ENCODE results near the gene CHSY1. TPM values are rescaled to one million over a fixed set of nuclear protein-coding genes. Genes with fewer than 3 reads are reported as not detected.

Gene CHSY1
- total and polyA plus RNA-seq, 2 of the 4 experiments (the other 2 are of a cell fraction): 40.9 to 53.2 TPM

DNA sequence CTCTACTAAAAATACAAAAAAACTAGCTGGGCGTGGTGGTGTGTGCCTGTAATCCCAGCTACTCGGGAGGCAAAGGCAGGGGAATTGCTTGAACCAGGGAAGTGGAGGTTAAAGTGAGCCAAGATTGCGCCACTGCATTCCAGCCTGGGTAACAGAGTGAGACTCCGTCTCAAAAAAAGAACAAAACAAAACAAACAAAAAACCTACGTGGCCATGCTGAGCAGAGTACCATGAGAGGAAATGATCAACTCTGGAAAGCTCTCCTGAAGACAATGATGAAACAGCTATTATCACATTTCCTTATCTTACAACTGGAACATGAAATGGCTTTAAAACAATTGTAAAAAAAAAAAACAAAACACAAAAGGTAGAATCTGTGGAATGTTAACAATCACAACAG lies 75.2 kb downstream of the CHSY1 start:
- H3K14ac ChIP-seq (replicated peaks; ENCODE audit: low read depth, low read length): 0 out of 2 replicates have a peak overlapping the region, but pooled peaks have one; percentile 40
- peak overlapping the region; percentile 74; the same call in 1 of the 2 replicates for H3K27ac ChIP-seq (ENCODE audit: insufficient read depth, low read length)
- H3K4me2 ChIP-seq (ENCODE audit: low read depth, low read length): no peak overlapping the region; the same call in 1 of the 2 replicates
- H2AK5ac ChIP-seq (ENCODE audit: low read depth, low read length): peak overlapping the region; percentile 73; the same call in 1 of the 2 replicates
- no peak overlapping the region for H2AFZ ChIP-seq (replicated peaks; ENCODE audit: low read length, poor library complexity)
- peak overlapping the region; percentile 58 for H4K5ac ChIP-seq (ENCODE audit: low read depth, low read length)
- peaks cover 37% of the 10 kb centered on the region for H3K9me1 ChIP-seq (ENCODE audit: insufficient read depth, low read length)
- peak overlapping the region; percentile 30; the same call in 1 of the 2 replicates for H3K18ac ChIP-seq (ENCODE audit: low read depth, low read length)
- no peak overlapping the region for H2BK120ac ChIP-seq (ENCODE audit: low read depth, low read length)
- H2BK15ac ChIP-seq (ENCODE audit: low read depth, low read length): no peak overlapping the region
- in situ Hi-C loops (cut with MboI; ENCODE audit: low sequenced_read_pairs): no loop called here
- no peaks in the 10 kb centered on the region for H3K27me3 ChIP-seq (ENCODE audit: control insufficient read depth, insufficient read depth, low read length)
- H3K56ac ChIP-seq (ENCODE audit: extremely low read depth, insufficient read depth, low read length): no peak overlapping the region
- DNase-seq (peak; percentile 75), ATAC-seq (ENCODE audit: low read depth) (peak; percentile 33; the same call in 1 of the 2 replicates)
- peak overlapping the region; percentile 27; the same call in 1 of the 2 replicates for H3K4ac ChIP-seq (ENCODE audit: low read depth, low read length)
- H4K91ac ChIP-seq (ENCODE audit: insufficient read depth, low read depth, low read length): no peak overlapping the region
- dilution Hi-C loops (cut with HindIII; ENCODE audit: low sequenced_read_pairs, unreplicated experiment): no loop called here
- WGBS, 2 experiments (ENCODE audit: extremely low coverage in 2 of 2, insufficient read length in 1 of 2): no CpG with 5 or more reads among the region's 5 CpGs
- intact Hi-C loops (cut with micrococcal nuclease): no loop called here
- ChIA-PET CTCF (interaction anchor here (0.6 kb wide), 1 partner anchor 12 kb away, joined by 4 read pairs; no protein-coding TSS in a partner anchor), POLR2A (ENCODE audit: unreplicated experiment) (no interaction called here)
- H3K36me3 ChIP-seq (ENCODE audit: control insufficient read depth, insufficient read depth, low read length): peaks cover 48% of the 10 kb centered on the region
- peak overlapping the region; percentile 84 for H2BK5ac ChIP-seq (ENCODE audit: low read depth, low read length, poor library complexity, severe bottlenecking)
- H3K79me1 ChIP-seq (ENCODE audit: low read depth in 1 of 2, low read length in 2 of 2): peaks cover 48 to 87% of the 10 kb centered on the region in 2 experiments
- no peak overlapping the region for H3K23ac ChIP-seq (ENCODE audit: low read depth, low read length)
- H4K8ac ChIP-seq (ENCODE audit: low read depth in 2 of 2, low read length in 2 of 2): peak overlapping the region in 1 of 2 experiments; percentile 73; a peak in 2 of 4 replicates
- peaks cover 10% of the 10 kb centered on the region; the same call in 1 of the 2 replicates for H4K20me1 ChIP-seq (ENCODE audit: insufficient read depth, low read length)
- H3K4me3 ChIP-seq (ENCODE audit: insufficient read depth, low read depth, low read length): no peak overlapping the region
- no TSS peak for BruUV-seq (replicated peaks)
- H3K4me1 ChIP-seq (ENCODE audit: control insufficient read depth, insufficient read depth, low read length): peaks cover 39% of the 10 kb centered on the region
- no peak overlapping the region for H3K9ac ChIP-seq (ENCODE audit: low read depth, low read length)
- H3K9me3 ChIP-seq (ENCODE audit: control insufficient read depth, insufficient read depth, low read length): peaks cover 3% of the 10 kb centered on the region
- peak; percentile 90 for TF ChIP-seq CEBPB (IDR thresholded peaks at IDR 0.05; ENCODE audit: low read depth, low read length)
- TF ChIP-seq POLR2A (IDR thresholded peaks at IDR 0.05; ENCODE audit: low read depth, low read length): no peak
- no peak overlapping the region for H2BK20ac ChIP-seq (ENCODE audit: low read depth, low read length)
- no peak overlapping the region for H2AK9ac ChIP-seq (replicated peaks; ENCODE audit: low read depth, low read length, poor library complexity)
